EL (cell line): Measurements from ENCODE around the gene MEDAG.
A peak's percentile ranks its signal among the peaks of the same experiment; 100 is the strongest.

ENCODE experiments used
- DNase-seq: peaks from one replicate; pipeline ENCODE4 v3.0.0-alpha.2; 2016

Gene MEDAG

GRCh38 chr13:30910676-30911075 is 4.6 kb downstream of the MEDAG start:
- DNase-seq: no peak

GRCh38 chr13:30915691-30916541 is 9.8 kb downstream of the MEDAG start:
- DNase-seq: no peak

- DNase-seq: no peak
These were observed 10.9 kb downstream of the MEDAG start for GRCh38 chr13:30916991-30917390.

GRCh38 chr13:30918662-30919405 is 12.8 kb downstream of the MEDAG start:
- no peak for DNase-seq

GRCh38 chr13:30920162-30920909 is 14.3 kb downstream of the MEDAG start:
- no peak for DNase-seq

GRCh38 chr13:30923418-30923817 is 17.3 kb downstream of the MEDAG start:
- no peak for DNase-seq

- no peak for DNase-seq
These were observed 18.6 kb downstream of the MEDAG start for GRCh38 chr13:30924721-30925120.

GRCh38 chr13:30925429-30925828 is 19.4 kb downstream of the MEDAG start:
- no peak for DNase-seq

GRCh38 chr13:30926781-30927180 is 20.7 kb downstream of the MEDAG start:
- DNase-seq: no peak

GRCh38 chr13:30927188-30927587 is 21.1 kb downstream of the MEDAG start:
- peak; percentile 41 for DNase-seq

GRCh38 chr13:30927595-30927994 is 21.5 kb downstream of the MEDAG start:
- no peak for DNase-seq

GRCh38 chr13:30928978-30929377 is 22.9 kb downstream of the MEDAG start:
- no peak for DNase-seq

GRCh38 chr13:30932481-30933353 is 26.6 kb downstream of the MEDAG start, which contains the start of gene TEX26:
TSS of gene TEX26 (plus strand) at chr13:30932656. CDS start at chr13:30932716, 60 bp downstream.
- DNase-seq: no peak

- no peak for DNase-seq
These were observed 27.2 kb downstream of the MEDAG start for GRCh38 chr13:30933354-30933670.

GRCh38 chr13:30934381-30934780 is 28.3 kb downstream of the MEDAG start:
- no peak for DNase-seq

- no peak for DNase-seq
These were observed 28.7 kb downstream of the MEDAG start for GRCh38 chr13:30934803-30935202.

- no peak for DNase-seq
These were observed 30.9 kb downstream of the MEDAG start for GRCh38 chr13:30936971-30937370.

- DNase-seq: no peak
These were observed 37.8 kb downstream of the MEDAG start for GRCh38 chr13:30943881-30944280.

GRCh38 chr13:30957258-30957943 is 51.3 kb downstream of the MEDAG start:
- DNase-seq: no peak

GRCh38 chr13:30959678-30960077 is 53.6 kb downstream of the MEDAG start:
- no peak for DNase-seq

GRCh38 chr13:30963791-30964190 is 57.7 kb downstream of the MEDAG start:
- DNase-seq: no peak

GRCh38 chr13:30965380-30965779 is 59.3 kb downstream of the MEDAG start:
- DNase-seq: no peak
